Measurements from ENCODE around the gene SCN8A.

DNA sequence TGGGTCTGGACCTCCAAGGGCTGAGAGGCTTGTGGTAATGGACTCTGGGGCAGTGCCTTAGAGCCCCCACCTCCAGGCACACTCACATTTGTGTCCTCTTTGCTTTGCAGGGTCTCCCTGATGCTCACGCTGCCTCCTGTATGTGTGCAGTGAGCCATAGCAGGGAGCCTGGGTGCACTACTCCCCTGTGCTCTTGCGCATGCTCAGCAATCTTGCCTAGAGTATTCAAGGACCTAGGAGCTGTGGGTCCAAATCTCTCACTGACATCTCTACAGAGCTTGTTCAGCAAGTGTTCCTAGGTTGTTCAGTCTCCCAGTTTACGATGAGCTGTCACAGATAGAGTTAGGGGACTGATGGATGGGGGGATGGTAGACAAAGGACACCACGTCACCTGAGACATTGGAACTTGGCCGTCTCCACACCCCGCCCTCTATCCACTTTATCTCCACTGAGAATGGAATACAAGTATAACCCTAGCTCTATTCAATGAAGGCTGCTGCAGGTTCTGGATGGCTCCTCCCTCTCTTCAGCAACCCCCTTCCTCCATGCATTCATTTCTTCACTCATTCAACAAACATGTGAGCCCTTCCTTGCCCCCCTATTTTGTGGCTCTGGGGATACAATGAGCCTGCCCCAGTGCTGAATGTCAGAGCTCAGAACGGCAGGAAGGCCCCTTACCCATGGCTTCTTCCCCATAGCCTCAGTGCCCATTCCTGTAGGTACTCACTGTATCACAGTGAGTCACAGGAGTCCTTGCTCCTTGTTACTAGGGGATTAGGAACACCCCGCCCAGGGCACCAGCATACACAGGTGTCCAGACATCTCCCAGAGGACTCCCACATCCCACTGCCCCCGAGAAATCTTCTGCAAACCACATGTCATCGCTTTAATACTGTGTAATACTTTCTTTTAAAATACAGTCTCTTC is 226.3 kb downstream of the SCN8A start:
- no peak for TF ChIP-seq CTCF (IDR thresholded peaks at IDR 0.05)
- TF ChIP-seq POLR2A (IDR thresholded peaks at IDR 0.05) = no peak
